Inferior parietal cortex (tissue), 1 donor: ENCODE measurements around the gene TRHDE.

Source experiments
- DNase-seq: peaks from one replicate; pipeline ENCODE4 v3.0.0-alpha.2; 2016; ENCODE audit errors: extremely low spot score

The TRHDE gene

GRCh38 chr12:72444125-72444524 lies 172.0 kb downstream of the TRHDE start:
- DNase-seq = no peak

GRCh38 chr12:72444566-72444965 lies 172.4 kb downstream of the TRHDE start:
- DNase-seq = no peak

GRCh38 chr12:72448089-72448488 lies 175.9 kb downstream of the TRHDE start:
- no peak for DNase-seq

GRCh38 chr12:72448805-72449204 lies 176.6 kb downstream of the TRHDE start:
- DNase-seq = no peak

GRCh38 chr12:72453066-72453465 lies 180.9 kb downstream of the TRHDE start:
- DNase-seq = no peak

- DNase-seq = no peak
Measured at GRCh38 chr12:72453550-72453949, 181.4 kb downstream of the TRHDE start.

GRCh38 chr12:72464471-72464870 lies 192.3 kb downstream of the TRHDE start:
- peak; percentile 19 for DNase-seq

- no peak for DNase-seq
Measured at GRCh38 chr12:72465155-72465554, 193.0 kb downstream of the TRHDE start.

GRCh38 chr12:72465940-72466630 lies 193.9 kb downstream of the TRHDE start:
- DNase-seq = no peak

- no peak for DNase-seq
Measured at GRCh38 chr12:72467985-72468384, 195.8 kb downstream of the TRHDE start.

- no peak for DNase-seq
Measured at GRCh38 chr12:72468505-72468904, 196.3 kb downstream of the TRHDE start.

GRCh38 chr12:72471806-72472205 lies 199.6 kb downstream of the TRHDE start:
- no peak for DNase-seq

GRCh38 chr12:72472350-72472749 lies 200.2 kb downstream of the TRHDE start:
- DNase-seq = no peak

GRCh38 chr12:72476301-72476700 lies 204.1 kb downstream of the TRHDE start:
- no peak for DNase-seq

- DNase-seq = no peak
Measured at GRCh38 chr12:72485017-72485701, 213.0 kb downstream of the TRHDE start.

- DNase-seq = no peak
Measured at GRCh38 chr12:72491426-72491825, 219.3 kb downstream of the TRHDE start.

GRCh38 chr12:72493407-72493806 lies 221.2 kb downstream of the TRHDE start:
- no peak for DNase-seq

GRCh38 chr12:72498354-72498753 lies 226.2 kb downstream of the TRHDE start:
- DNase-seq = no peak

- no peak for DNase-seq
Measured at GRCh38 chr12:72499244-72499643, 227.1 kb downstream of the TRHDE start.

- DNase-seq = no peak
Measured at GRCh38 chr12:72502546-72502945, 230.4 kb downstream of the TRHDE start.

- DNase-seq = no peak
Measured at GRCh38 chr12:72505227-72505626, 233.1 kb downstream of the TRHDE start.

GRCh38 chr12:72509891-72510290 lies 237.7 kb downstream of the TRHDE start:
- DNase-seq = no peak

- DNase-seq = no peak
Measured at GRCh38 chr12:72510772-72511171, 238.6 kb downstream of the TRHDE start.

- no peak for DNase-seq
Measured at GRCh38 chr12:72511498-72511897, 239.3 kb downstream of the TRHDE start.
